HG03469 (cell line): ENCODE data around the gene SPAG16.
"Not testable (repeated sequence)": the region's sequence is repeated elsewhere in the genome, so short reads cannot be mapped to it uniquely, and the experiment has no call there.

Experiments
- ATAC-seq: cut with Tn5 transposase; IDR thresholded peaks from one replicate; pipeline ENCODE4 v1.9.1; 2021; ENCODE audit warnings: mild to moderate bottlenecking, moderate library complexity, moderate number of reproducible peaks; ENCODE audit not compliant: unreplicated experiment

SPAG16 gene

DNA sequence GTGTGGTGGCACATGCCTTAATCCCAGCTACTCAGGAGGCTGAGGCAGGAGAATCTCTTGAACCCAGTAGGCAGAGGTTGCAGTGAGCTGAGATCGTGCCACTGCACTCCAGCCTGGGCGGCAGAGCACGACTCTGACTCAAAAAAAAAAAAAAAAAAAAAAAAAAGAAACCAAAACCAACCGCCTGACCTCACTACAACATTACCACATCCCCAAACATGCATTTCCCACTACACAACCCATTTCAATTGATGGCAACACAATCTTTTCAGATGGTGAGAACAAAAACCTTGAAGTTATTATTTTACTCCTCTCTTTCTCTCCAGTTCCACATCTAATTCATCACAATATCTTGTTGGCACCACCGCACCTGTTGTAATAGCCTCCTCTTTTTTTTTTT lies 778.0 kb downstream of the SPAG16 start:
- ATAC-seq, result not testable (repeated sequence)

GRCh38 chr2:214064471-214064870 lies 780.2 kb downstream of the SPAG16 start:
- ATAC-seq, result no peak

- no peak for ATAC-seq
Observed at GRCh38 chr2:214066862-214067261, 782.6 kb downstream of the SPAG16 start.

DNA sequence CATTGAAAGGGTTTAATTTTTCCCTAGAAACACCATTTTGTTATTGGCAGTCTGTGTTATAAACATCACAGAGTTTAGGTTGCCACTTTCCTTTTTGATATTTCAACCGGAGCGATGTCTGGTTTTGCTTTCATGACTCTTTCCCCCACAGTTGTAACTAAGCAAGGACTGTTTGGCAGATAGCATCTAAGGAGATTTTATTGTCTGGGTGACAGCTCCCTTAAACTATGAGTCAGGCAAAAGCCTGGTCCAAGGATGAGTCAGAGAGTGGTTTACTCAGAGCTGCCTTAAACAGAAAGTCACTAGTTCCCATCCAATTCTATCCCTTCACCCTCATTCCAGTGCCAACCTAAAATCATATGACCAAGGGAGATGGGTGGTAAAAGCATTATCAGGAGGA lies 785.0 kb downstream of the SPAG16 start:
- ATAC-seq, result no peak

GRCh38 chr2:214075456-214075855 lies 791.2 kb downstream of the SPAG16 start:
- ATAC-seq, result no peak

- ATAC-seq, result no peak
Observed at GRCh38 chr2:214076527-214076926, 792.3 kb downstream of the SPAG16 start.

GRCh38 chr2:214077727-214078126 lies 793.5 kb downstream of the SPAG16 start:
- ATAC-seq, result no peak

- ATAC-seq, result no peak
Observed at GRCh38 chr2:214079032-214079431, 794.8 kb downstream of the SPAG16 start.

GRCh38 chr2:214088536-214088935 lies 804.3 kb downstream of the SPAG16 start:
- ATAC-seq, result no peak

- no peak for ATAC-seq
Observed at GRCh38 chr2:214096208-214096715, 812.0 kb downstream of the SPAG16 start.

DNA sequence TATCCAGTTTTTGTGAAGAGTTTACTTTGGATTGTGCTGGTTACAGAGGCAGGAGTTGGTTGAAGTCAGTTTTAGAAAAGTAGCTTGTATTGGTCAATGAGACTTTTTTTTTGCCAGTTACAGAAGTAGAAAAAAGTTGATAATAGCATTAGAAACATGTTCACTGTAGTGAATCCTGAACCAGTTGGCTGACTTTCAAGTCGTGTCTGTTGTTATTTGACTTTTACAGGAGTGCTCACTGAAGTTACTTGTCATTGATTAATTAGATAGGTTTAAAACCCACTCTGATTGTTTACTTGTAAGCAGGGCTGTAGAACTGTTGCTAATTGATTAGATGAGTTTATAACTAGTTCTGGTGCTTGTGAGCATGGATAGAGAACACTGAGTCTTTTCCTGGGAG lies 814.5 kb downstream of the SPAG16 start:
- ATAC-seq, result no peak

GRCh38 chr2:214100488-214100887 lies 816.2 kb downstream of the SPAG16 start:
- no peak for ATAC-seq

- ATAC-seq, result no peak
Observed at GRCh38 chr2:214103276-214104001, 819.2 kb downstream of the SPAG16 start.

GRCh38 chr2:214104219-214104618 lies 820.0 kb downstream of the SPAG16 start:
- ATAC-seq, result no peak

DNA sequence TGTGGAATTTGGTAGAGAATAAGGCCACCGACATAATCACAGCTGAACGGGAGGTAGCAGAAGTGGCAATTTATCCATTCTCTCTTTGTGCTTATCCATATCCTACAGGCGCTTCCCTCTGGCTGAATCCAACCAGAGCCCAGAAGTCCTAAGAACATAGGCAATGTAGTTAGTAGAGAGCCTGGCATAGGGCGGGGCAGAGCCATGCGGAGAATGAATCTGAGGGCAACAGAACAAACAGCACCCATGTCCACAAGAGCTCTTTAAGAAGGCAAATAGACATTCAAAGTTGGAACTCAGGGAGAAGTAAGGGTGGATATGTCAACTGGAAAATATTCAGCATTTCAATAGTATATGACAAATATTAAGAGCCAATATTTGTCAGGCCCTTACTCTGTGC lies 820.7 kb downstream of the SPAG16 start:
- ATAC-seq, result no peak

- no peak for ATAC-seq
Observed at GRCh38 chr2:214107726-214108125, 823.5 kb downstream of the SPAG16 start.

DNA sequence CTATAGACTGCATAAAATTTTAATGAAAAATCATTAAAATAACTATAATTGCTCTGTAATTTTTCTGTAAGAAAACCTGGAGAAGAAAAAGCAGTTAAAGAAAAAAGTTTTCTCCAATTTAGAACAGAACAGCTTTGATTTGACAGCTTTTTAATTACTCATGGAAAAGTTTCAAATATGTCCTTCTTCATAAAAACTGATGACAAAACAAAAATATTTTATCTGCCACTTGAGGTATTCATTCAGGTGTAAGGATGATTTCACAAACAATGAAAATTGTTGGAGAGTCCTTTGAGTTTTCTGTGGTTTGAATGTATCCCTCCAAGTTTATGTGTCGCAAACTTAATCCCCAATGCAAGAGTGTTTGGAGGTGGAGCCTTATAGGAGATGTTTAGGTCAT lies 824.3 kb downstream of the SPAG16 start:
- ATAC-seq, result no peak

GRCh38 chr2:214117054-214117453 lies 832.8 kb downstream of the SPAG16 start:
- no peak for ATAC-seq

DNA sequence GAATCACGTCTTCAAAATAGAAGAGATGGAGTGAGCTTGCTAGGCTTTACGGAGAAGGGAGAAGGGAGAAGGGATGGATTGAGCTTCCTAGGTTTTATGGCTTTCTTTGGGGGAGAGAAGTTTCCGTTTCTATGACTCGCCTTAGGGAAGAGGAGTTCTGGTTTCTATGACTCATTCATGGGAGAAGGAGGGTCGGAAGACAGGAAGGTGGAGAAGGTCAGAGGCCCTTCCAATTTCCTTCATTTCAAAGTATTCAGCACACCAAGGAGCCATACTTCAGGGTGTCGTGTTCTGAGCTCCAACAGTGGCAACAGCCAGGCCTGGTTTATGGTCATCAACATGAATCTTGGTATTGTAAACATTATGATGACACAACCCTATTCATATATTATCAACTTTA lies 841.9 kb downstream of the SPAG16 start:
- ATAC-seq, result no peak

DNA sequence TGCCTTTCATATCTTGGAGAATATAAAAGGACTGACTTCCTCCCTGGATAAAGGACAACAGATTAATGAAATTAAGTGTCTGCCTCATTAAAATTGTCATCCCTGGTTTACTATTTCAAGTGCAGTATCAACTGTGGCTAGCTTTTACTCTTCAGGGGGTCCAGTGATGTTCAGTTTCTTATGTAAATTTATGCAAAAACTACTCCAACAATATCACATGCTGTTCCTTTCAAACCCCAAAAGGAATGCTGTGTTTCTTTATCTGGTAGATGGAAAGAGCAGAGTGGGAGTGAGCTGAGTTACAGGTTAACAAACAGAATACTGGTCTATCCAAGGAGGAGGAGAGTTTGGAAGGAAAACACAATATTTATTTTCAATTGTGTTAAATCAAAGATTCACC lies 842.9 kb downstream of the SPAG16 start:
- no peak for ATAC-seq

DNA sequence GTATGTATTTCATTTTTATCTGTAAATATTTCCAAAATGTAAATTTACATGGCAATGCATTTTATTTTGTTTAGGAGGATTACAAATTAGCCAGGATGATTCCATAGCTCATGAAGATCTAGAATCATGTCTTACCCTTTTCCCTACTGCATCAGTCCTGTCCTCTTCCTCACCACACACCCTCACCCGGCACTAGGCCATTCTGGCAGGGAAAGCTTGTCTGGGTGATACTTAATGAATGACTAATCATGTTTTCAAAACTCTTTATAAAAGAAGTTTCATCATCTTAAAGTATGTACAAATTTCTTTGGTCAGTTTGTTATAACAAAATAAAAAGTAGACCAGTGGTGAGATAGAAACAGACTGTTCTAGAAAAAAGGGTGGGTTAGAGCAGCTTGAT lies 843.3 kb downstream of the SPAG16 start:
- no peak for ATAC-seq

GRCh38 chr2:214128040-214128439 lies 843.8 kb downstream of the SPAG16 start:
- ATAC-seq, result no peak

DNA sequence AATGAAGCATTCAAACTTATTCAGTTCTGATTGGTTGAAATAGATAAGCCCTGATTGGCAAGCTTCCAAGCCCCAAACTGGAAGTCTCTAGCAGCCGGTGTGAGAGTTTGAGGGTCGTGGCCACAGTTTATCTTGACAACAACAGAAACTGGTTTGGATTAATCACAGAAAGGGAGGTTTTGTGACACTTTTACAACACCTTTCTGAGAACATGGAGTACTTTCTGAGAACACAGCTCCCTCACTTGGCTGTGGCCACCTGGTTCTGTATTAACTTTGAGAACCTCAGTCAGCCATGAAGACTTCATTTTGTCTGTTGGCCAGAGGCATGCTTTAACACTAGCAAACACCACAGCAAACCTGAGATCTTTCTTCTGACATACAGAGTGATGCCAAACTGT lies 845.9 kb downstream of the SPAG16 start:
- ATAC-seq, result no peak
